PFSK-1 (cell line): ENCODE results near the gene OR52B2.

Source experiments
- FOXP2 ChIP-seq: optimal IDR thresholded peaks from 2 replicates; pipeline ENCODE3; 2011; ENCODE audit warnings: borderline replicate concordance, control low read depth, inconsistent platforms; ENCODE audit not compliant: insufficient read depth; ENCODE audit errors: extremely low read length, extremely low read depth
- POLR2AphosphoS5 ChIP-seq: IDR thresholded peaks from 2 replicates; pipeline ENCODE4 v1.6.1; 2012; ENCODE audit warnings: low read depth, mild to moderate bottlenecking, control low read depth, low read length, moderate library complexity
- SIN3A ChIP-seq: IDR thresholded peaks from 2 replicates; pipeline ENCODE4 v1.6.1; 2012; ENCODE audit warnings: mild to moderate bottlenecking, low read length, moderate library complexity, borderline replicate concordance; ENCODE audit not compliant: insufficient read depth
- TAF1 ChIP-seq: IDR thresholded peaks from 2 replicates; pipeline ENCODE4 v1.6.1; 2012; ENCODE audit warnings: low read length, control low read depth, borderline replicate concordance; ENCODE audit not compliant: insufficient read depth
- TF ChIP-seq, protein P1 (sequence below), 2 experiments: IDR thresholded peaks; 2 replicates each; pipeline versions ENCODE4 v1.6.1 to v1.8.0; 2011 to 2012; ENCODE audit warnings: low read depth in 2 of 2, low read length in 2 of 2, control low read depth in 1 of 2, inconsistent platforms in 1 of 2, mild to moderate bottlenecking in 1 of 2, moderate library complexity in 1 of 2; ENCODE audit not compliant: insufficient read depth in 1 of 2

DNA sequence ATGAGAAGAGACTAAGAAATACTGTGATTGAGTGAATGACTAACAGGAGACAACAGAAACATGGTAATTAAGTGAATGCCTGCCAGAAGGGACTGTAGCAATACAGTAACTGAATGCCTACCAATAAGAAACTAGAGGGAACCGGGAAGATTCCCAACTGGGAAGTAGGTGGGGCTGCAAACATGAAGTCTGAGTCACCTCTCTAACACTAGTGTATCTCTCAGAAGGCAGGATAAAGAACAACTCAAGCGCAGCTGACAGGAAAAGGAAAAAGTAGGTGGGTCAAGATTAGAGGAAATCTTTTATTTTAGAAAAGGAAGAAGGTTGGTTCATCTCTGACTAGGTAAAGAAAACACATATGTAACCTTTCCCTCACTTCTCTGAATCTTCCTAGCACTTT is 49.2 kb upstream of the OR52B2 start:
- TF ChIP-seq POLR2AphosphoS5, result no peak
- no peak for TF ChIP-seq SIN3A
- no peak for TF ChIP-seq TAF1
- TF ChIP-seq, protein P1, sequence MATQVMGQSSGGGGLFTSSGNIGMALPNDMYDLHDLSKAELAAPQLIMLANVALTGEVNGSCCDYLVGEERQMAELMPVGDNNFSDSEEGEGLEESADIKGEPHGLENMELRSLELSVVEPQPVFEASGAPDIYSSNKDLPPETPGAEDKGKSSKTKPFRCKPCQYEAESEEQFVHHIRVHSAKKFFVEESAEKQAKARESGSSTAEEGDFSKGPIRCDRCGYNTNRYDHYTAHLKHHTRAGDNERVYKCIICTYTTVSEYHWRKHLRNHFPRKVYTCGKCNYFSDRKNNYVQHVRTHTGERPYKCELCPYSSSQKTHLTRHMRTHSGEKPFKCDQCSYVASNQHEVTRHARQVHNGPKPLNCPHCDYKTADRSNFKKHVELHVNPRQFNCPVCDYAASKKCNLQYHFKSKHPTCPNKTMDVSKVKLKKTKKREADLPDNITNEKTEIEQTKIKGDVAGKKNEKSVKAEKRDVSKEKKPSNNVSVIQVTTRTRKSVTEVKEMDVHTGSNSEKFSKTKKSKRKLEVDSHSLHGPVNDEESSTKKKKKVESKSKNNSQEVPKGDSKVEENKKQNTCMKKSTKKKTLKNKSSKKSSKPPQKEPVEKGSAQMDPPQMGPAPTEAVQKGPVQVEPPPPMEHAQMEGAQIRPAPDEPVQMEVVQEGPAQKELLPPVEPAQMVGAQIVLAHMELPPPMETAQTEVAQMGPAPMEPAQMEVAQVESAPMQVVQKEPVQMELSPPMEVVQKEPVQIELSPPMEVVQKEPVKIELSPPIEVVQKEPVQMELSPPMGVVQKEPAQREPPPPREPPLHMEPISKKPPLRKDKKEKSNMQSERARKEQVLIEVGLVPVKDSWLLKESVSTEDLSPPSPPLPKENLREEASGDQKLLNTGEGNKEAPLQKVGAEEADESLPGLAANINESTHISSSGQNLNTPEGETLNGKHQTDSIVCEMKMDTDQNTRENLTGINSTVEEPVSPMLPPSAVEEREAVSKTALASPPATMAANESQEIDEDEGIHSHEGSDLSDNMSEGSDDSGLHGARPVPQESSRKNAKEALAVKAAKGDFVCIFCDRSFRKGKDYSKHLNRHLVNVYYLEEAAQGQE (IDR thresholded peaks at IDR 0.05; ENCODE audit: insufficient read depth in 1 of 2, low read depth in 2 of 2, low read length in 2 of 2), result no peak
- TF ChIP-seq FOXP2, result no peak
